Left forelimb (tissue), 1 donor: ENCODE data around the gene SLC4A7.
A peak's percentile ranks its signal among the peaks of the same experiment; 100 is the strongest.
"Not testable (repeated sequence)": the region's sequence is repeated elsewhere in the genome, so short reads cannot be mapped to it uniquely, and the experiment has no call there.

ENCODE experiments used
- DNase-seq: peaks from one replicate; pipeline ENCODE4 v3.0.0-alpha.2; 2018; ENCODE audit warnings: low spot score

SLC4A7 gene

DNA sequence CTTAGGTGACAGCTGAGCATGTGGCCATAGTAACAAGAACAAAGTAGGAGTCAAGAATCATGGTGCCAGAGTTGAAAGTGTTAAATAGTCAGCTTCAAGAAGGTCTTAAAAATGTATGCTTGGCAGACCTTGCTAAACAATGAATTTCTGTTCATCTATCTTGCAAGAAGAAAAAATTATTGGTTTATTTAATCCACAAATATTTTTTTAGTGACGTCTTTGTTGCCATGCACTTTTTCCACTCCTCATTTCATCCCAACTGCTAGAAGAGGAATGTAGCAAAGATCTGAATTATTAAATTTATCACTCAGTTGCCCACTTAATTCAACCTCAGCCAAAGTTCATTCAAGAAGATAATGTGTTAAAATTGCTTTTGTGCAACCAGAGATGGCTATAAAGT is 3.2 kb upstream of the SLC4A7 start:
- DNase-seq = no peak

DNA sequence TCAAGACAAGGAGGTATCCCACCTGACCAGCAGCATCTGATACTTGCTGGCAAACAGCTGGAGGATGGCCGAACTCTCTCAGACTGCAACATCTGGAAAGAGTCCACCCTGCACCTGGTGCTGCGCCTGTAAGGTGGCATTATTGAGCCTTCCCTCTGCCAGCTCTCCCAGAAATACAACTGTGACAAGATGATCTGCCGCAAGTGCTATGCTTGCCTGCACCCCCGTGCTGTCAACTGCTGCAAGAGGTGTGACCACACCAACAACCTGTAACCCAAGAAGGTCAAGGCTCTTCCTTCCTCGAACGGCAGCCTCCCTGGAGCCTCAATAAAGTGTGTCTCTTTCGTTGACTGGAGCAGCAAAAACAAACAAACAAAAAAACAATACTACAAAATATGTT is 2.2 kb upstream of the SLC4A7 start:
- no peak for DNase-seq

DNA sequence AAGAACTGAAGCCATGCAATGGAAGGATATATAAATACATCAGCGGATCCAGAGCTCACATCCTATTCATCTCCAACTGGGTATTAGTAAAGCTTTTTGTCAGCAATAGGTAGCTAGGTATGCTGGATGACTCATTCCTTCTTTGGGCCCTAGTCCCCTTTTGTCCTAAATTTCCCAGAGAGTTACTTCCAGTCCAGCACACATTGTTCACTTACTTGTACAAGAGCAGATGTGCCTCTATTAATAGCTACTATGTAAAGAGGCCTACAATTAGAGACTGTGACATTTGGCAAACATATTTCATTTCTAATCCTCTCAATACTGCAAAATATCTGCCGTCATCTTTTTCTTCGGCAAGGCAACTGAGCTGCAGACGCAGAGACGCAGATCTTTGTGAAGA is 1.7 kb upstream of the SLC4A7 start:
- DNase-seq = no peak

DNA sequence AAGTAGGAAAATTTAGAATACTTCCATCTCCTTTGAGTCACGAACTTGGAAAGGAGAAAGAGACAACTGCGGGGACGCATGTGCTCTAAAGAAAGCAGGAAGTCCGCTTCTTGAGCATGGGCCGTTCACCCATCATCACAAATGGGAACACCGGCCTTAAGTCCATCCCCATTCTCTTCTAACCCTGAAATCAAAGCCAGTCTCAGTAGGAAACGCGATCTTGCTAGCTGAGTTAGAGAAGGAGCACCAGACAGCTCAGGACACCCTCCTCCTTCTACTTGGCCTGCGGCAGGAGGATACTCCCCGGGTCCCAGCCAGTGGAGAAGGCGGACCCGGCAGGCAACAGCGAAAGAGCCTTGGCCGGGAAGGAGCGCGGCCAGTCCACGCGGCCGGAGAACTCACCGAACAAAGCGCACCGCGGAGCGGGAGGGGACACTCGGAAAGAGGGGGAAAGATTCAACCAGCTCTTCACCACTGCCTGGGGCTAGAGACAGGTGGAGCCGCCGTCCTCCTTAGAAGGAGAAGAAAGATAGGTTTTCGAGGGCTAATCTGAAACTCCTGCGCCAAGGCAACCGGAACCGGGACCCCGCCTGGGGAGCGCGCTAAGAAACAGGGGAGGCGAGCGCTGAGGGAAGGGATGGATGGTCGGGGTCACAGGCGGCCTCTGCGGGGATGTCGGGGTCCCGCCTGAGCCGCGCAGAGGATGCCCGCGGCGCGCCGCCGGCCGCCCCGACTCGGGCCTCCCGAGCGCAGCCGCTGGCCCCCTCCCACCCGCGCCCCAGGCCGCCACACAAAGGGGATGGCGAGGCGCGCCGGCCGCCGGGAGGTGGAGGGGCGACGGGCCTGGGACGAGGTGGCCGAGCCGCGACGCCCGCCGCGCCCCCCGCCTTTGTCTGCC is 818 bp downstream of the SLC4A7 start:
- peak; percentile 76 for DNase-seq

DNA sequence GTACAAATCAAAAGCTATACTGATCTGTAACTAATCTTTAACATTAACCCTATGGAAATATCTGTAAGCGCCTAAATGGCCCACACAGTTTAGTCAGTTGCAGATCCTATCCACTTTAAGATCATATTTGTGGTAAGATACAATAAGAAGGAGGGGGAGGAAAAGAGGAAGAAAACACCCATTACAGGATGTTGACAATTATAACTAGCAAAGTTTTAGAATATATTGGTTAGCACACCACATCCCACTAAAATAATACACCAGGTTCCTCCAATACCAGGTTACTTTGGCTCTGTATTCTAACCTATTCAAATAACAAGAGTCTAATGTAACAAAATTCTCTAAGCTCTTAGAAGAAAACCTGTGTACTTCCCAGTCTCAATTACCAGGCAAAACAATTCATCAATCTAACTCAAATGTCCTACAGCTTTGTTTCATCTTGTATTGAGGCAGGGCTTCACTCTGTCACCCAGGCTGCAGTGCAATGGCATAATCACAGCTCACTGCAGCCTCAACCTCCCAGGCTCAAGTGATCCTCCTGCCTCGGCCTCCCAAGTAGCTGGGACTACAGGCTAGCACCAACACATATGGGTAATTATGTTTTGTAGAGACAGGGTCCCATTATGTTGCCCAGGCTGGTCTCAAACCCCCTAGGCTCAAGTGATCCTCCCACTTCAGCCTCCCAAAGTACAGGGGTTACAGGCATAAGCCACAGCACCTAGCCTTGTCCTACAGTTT is 4.2 kb downstream of the SLC4A7 start:
- no peak for DNase-seq

DNA sequence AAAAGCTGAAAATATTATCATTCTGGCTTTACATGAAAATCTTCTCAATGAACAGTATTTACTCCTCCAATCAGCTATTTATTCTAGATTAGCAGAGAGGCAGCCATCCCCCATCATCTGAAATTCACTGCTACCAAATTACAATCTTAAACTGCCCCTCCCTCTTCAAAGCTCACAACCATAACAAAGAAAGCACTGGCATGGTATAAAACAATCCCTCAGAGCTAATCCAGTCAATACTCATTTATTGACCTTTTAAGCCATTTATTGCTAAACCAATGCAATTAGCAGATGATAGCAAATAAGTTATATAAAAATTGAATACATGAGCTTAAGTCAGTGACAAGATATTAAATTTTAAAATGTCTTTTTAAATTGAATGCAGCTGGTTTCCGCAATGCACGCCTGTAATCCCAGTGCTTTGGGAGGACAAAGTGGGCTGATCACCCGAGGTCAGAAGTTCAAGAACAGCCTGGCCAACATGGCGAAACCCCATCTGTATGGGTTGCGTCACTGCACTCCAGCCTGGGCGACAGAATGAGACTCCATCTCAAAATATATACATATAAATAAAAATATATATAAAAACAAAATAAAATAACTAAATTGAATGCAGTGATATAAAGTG is 12.1 kb downstream of the SLC4A7 start:
- DNase-seq = no peak

DNA sequence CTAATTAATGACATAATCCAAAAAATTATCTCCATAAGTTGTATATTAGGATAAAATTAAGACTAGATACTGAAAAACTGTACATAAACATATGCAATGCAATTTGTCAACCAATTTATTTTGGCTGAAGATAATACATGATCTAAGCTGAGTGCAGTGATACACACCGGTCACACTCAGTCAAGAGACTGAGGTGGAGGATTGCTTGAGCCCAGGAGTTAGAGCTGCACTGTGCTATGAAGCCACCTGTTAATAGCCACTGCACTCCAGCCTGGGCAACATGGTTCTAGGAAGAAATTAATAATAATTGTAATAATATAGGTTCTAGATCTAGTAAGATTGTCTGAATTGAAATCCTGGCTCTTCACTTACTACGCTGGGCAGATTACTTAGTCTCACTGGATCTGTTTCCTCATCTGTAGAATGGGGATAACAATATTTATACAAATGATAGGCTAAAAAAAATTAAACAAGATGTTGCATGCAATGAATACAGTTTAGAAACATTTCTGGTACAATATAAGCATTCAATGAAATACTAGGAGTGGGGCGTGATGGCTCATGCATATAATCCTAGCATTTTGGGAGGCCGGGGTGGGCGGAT is 15.8 kb downstream of the SLC4A7 start:
- no peak for DNase-seq

DNA sequence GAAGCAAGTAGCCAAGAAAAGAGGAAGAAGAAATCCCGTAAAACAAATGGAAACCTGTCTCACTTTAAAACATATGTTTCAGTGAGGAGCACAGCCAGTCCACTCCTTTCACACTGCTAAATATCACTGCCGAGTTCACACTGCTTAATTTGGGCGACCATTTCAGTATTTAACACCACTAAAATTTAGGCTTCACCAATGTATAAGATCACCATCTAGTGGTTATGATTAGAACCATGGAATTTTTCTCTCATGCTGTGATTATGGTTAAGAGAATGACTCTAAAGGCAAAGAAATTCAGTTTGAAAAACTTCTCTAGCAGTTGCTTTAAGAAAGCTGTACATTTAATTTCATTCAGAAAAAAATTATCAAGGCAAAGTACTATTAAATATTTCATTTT is 16.6 kb downstream of the SLC4A7 start:
- no peak for DNase-seq

DNA sequence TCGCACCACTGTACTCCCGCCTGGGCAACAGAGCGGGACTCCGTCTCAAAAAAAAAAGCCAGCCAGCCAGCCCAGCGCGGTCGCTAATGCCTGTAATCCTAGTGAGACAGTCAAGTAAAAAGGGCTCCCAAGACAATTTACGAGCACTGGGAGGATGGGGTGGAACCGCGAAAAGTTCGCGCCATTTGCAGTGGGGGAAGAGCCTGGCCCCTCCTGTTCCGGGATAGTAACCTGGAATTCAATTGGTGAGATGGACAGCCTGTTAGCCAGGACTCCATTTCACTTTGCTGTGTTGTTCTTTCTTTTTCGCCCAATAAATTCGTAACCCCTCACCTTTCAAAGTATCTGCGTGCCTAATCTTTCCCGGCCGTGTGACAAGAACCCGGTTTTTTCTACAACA is 19.5 kb downstream of the SLC4A7 start:
- no peak for DNase-seq

DNA sequence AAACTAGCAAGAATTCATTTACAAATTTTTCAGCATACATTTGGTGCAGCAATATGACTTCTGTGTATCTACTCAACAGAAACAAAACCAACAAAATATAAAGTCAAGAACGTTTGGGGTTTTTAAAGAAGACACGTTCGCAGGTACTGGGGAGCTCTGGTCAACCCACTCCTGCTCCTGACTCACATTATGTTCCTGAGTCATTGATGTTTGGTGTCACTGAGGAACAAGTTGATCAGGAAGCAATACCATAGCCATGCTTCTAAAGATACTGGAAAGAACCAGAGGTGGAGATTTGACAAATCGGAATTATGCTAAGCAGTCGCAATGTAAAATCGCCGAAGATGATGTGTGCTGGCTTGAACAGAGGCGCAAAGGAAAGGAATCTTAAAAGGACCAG is 22.0 kb downstream of the SLC4A7 start:
- no peak for DNase-seq

DNA sequence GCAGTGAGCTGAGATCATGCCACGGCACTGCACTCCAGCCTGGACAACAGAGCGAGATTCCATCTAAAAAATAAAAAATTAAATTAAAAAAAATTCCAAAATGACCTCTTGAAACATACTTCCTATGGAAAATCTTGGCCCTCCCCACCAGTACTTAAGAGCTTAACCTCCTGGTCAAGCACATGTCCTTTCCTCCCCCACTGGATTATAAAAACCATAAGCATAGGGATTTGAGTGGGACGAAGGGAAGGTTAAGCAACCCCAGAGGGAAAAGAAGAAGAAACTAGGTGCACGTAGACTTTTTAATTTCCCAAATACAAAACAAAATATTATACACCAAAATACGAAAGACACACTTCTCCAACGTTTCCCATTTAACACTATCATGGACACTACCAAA is 25.3 kb downstream of the SLC4A7 start:
- DNase-seq = no peak

DNA sequence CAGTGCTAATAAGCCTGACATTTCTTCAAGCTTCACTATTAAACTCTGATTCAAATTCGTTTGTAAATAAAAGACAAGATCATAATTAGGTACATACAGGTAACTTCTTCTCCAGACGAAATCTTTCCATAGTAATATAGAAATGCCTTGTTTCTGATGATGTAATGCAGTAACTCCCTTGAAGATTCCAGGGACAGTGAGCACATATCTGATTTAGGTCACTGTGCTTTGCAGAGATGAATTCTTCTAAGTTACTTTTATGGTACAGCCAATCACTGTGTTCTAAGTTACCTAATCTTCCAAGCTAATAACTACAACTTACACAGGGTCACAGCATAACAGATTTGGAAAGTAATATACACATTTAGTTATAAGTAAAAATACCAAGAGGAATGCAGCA is 27.6 kb downstream of the SLC4A7 start:
- DNase-seq = no peak

DNA sequence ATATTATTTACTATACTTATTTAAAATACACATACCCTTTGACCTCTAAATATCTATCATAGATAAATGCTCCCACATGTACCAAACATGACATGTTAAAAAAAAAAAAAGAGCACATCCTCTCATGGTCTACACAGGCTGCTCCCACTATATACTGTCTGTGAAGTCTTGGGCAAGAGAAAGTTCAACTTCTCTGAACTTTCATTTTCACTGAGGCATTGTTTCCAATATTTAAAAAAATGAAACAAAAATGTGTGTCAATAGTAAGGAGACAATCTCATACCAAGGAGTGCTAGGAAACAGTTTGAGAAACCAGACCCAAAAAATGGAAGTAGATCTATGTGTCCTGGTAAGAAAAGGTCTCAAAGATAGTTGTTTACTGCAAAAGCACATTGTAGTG is 29.3 kb downstream of the SLC4A7 start:
- no peak for DNase-seq

DNA sequence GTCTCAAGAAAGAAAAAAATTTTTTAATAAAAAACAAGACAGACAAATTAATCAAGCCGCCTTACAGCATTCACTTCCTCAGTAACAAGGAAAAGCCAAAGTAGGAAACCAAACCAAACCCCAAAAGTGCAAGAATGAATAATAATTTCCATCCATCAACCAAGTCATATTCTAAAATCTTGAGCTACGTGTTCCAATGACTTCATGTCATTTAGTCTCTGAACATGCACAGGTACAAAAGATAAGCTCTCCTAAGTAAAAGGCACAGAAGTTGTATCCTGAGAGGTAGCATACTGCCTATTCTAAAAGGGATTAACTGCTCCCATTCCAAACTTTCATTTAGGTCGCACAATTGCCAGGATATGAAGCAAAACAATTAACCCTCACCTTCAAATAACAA is 29.7 kb downstream of the SLC4A7 start:
- no peak for DNase-seq

DNA sequence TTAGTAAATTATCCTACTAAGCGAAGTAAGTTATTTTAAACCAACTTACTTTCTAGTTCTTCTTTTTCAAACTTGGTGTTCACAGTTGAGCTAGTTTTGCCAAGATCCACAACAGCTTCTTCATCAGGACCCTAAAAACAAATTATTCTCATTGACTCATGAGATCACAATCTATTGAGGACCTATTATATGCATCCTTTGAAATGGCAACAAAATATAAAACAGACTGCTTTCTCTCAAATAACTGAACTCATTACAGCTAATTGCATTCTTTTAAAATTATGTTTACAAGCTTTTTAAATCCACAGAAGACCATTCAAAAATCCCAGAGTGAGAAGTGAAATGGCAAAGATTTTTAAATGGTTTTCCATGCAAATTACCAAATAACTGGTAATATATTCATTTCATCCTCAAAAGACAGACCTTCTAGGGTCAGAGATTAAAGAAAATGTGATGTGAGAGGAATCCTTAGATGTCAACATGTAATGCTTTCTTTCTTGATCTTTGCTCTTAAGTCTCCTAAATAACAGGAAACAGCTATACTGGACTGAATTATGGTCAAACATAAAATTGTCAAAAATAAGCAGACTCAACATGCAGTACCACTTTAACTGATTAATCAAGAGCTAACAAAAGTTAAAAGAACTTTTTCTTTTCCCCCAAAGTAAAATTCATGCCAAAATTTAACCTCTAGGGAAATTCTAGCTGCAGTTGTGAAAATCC is 31.7 kb downstream of the SLC4A7 start:
- DNase-seq = no peak

DNA sequence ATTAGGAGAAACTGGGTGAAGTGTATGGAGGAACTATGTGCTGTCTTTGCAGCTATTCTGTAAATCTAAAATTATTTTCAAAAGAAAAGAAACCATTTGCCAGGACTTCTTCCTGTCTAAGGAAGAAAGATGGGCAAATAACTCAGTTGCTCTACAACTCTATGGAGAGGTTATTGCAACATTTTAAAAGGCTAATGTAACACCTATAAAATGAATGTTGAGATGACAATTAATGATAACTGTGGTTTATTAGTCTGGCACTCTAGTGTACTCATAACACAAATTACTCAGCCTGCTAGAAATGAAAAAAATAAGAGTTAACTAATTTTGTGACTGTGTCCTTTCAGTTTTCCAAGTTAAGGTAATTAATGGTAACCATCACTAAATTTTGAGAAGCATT is 32.3 kb downstream of the SLC4A7 start:
- DNase-seq = no peak

DNA sequence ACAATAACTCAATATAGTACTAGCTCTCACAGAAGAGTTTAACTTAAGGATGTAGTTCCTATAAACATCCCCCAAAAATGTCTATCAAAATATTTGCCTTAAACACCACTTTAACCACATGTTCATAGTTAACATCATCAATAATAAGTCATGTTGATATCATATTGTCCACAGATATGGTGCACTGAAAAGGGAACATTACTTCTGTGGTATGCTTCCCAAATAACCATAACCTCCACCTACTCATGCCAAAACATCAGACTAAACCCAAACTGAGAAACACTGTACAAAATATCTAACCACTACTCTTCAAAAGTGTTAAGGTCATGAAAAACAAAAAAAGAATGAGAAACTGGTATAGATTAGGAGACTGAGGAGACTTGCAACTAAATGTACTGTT is 32.9 kb downstream of the SLC4A7 start:
- DNase-seq = no peak

DNA sequence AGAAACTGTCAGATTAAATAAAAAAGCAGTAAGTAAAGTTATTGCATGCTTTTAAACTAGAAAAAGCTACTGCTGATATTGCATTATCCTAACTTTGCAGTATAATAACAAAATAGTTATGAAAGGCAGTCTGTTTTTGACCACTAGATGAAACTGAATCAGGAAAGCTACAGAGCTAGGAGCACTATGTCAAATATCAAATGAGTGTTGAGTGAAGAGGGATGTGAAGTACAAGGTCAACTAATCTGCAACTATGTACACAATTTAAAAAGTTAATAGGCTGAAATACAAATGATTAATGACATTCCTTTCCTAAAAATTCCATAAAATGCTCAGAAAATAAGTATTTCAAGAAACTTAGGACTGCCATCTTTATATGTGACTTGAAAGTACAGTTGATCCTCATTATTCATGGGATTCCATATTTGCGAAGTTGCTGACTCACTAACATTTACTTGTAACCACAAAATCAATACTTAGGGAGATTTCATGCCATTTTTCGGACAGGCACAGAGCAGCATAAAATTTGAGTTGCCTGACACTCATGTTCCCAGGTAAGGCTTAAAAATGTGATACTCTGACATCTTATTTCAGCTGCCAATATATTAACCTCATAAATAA is 34.5 kb downstream of the SLC4A7 start:
- DNase-seq = no peak

DNA sequence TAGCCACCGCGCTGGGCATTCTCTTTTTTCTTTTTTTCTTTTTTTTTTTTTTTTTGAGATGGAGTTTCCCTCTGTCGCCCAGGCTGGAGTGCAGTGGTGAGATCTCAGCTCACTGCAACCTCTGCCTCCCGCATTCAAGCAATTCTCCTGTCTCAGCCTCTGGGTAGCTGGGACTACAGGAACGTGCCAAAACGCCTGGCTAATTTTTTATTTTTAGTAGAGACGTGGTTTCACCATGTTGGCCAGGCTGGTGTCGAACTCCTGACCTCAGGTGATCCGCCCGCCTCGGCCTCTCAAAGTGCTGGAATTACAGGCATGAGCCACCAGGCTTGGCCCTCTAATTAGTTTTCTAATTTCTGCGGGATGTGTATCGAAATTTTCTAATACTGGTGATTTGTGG is 41.2 kb downstream of the SLC4A7 start:
- DNase-seq = not testable (repeated sequence)

DNA sequence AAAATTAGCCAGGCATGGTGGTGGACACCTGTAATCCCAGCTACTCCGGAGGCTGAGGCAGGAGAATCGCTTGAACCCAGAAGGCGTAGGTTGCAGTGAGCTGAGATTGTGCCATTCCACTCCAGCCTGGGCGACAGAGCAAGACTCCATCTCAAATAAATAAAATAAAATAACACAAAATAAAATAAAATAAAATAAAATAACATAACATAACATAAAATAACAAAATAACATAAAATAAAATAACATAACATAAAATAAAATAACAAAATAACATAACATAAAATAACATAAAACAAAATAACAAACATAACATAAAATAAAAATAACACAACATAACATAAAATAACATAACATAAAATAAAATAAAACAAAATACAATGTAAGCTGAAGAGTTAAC is 45.8 kb downstream of the SLC4A7 start:
- DNase-seq = not testable (repeated sequence)

DNA sequence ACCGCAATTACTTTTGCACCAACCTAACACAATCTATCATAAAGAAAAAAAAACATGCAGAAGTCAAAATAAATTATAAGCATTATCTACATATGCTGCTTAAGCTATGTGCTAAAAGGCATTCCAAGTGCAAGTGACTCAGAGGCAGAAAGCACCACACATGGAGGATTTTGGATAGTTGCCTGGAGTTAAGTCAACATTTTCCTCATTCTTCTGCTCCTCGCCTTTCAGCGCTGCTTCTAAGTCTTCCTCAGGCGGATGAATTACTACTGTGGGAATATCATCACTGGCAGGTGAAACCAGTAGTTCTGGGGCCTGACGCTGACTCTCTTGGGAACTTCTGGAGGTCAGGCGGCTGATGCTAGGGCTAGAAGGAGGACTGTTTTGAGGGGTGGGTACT is 53.1 kb downstream of the SLC4A7 start:
- DNase-seq = no peak

DNA sequence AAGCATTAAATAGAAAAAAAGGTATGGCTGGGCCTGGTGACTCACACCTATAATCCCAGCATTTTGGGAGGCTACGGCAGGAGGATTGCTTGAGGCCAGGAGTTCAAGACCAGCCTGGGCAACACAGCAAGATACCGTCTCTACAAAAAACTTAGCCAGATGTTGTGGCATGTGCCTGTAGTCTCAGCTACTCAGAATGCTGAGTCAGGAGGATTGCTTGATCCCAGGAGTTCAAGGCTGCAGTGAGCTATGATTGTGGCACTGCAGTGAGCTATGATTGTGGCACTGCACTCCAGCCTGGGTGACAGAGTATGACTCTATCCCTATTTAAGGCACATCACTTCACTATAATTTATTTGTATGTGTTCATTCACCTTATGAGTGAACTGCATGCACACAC is 54.3 kb downstream of the SLC4A7 start:
- no peak for DNase-seq
